ENCODE measurements around the gene XYLT1. TPM values are rescaled to one million over a fixed set of nuclear protein-coding genes. Genes with fewer than 3 reads are reported as not detected.

Gene XYLT1
- total RNA-seq, 6 experiments from 2014 or later = 22.0 to 51.1 (median 27.5) TPM

GRCh38 chr16:17225541-17225940, 245.2 kb downstream of the XYLT1 start:
- H3K9me3 Mint-ChIP-seq = no peaks in the 10 kb centered on the region
- H3K27ac Mint-ChIP-seq = no peak overlapping the region
- TF ChIP-seq CTCF (IDR thresholded peaks at IDR 0.05) = no peak
- no peak for DNase-seq
- H3K27me3 Mint-ChIP-seq (ENCODE audit: insufficient read depth) = no peaks in the 10 kb centered on the region; the same call in 1 of the 2 replicates
- peaks cover 35% of the 10 kb centered on the region for H3K4me1 Mint-ChIP-seq (ENCODE audit: low read depth)
- H3K36me3 Mint-ChIP-seq (ENCODE audit: low read depth) = peaks cover 10% of the 10 kb centered on the region
- no peak overlapping the region for H3K4me3 Mint-ChIP-seq

- H3K9me3 Mint-ChIP-seq = no peaks in the 10 kb centered on the region
- peaks cover 28% of the 10 kb centered on the region for H3K4me1 Mint-ChIP-seq (ENCODE audit: low read depth)
- H3K27ac Mint-ChIP-seq = peak overlapping the region; percentile 9; the same call in 1 of the 2 replicates
- peak; percentile 57 for DNase-seq
- no peak for TF ChIP-seq CTCF (IDR thresholded peaks at IDR 0.05)
- H3K36me3 Mint-ChIP-seq (ENCODE audit: low read depth) = peaks cover 5% of the 10 kb centered on the region
- H3K4me3 Mint-ChIP-seq = no peak overlapping the region
- H3K27me3 Mint-ChIP-seq (ENCODE audit: insufficient read depth) = no peaks in the 10 kb centered on the region
These were observed 245.9 kb downstream of the XYLT1 start for GRCh38 chr16:17224879-17225281.

- DNase-seq = no peak
- H3K27ac Mint-ChIP-seq = no peak overlapping the region
- no peak for TF ChIP-seq CTCF (IDR thresholded peaks at IDR 0.05)
- H3K27me3 Mint-ChIP-seq (ENCODE audit: insufficient read depth) = no peaks in the 10 kb centered on the region
- H3K4me1 Mint-ChIP-seq (ENCODE audit: low read depth) = peaks cover 23% of the 10 kb centered on the region
- no peak overlapping the region for H3K4me3 Mint-ChIP-seq
- peaks cover 5% of the 10 kb centered on the region for H3K36me3 Mint-ChIP-seq (ENCODE audit: low read depth)
- no peaks in the 10 kb centered on the region for H3K9me3 Mint-ChIP-seq
These were observed 246.4 kb downstream of the XYLT1 start for GRCh38 chr16:17224350-17224749.

GRCh38 chr16:17223576-17223975, 247.2 kb downstream of the XYLT1 start:
- H3K36me3 Mint-ChIP-seq (ENCODE audit: low read depth) = peaks cover 5% of the 10 kb centered on the region
- DNase-seq = no peak
- no peak overlapping the region for H3K27ac Mint-ChIP-seq
- H3K4me3 Mint-ChIP-seq = no peak overlapping the region
- peaks cover 22% of the 10 kb centered on the region for H3K4me1 Mint-ChIP-seq (ENCODE audit: low read depth)
- TF ChIP-seq CTCF (IDR thresholded peaks at IDR 0.05) = no peak
- no peaks in the 10 kb centered on the region for H3K9me3 Mint-ChIP-seq
- H3K27me3 Mint-ChIP-seq (ENCODE audit: insufficient read depth) = no peaks in the 10 kb centered on the region

- Mint-ChIP-seq H3K4me1 (ENCODE audit: low read depth) (peaks cover 25% of the 10 kb centered on the region), H3K27ac (no peak overlapping the region), H3K36me3 (ENCODE audit: low read depth) (peaks cover 5% of the 10 kb centered on the region), H3K4me3 (no peak overlapping the region), H3K9me3 (no peaks in the 10 kb centered on the region), H3K27me3 (ENCODE audit: insufficient read depth) (no peaks in the 10 kb centered on the region)
- DNase-seq = no peak
- TF ChIP-seq CTCF (IDR thresholded peaks at IDR 0.05) = no peak
These were observed 247.8 kb downstream of the XYLT1 start for GRCh38 chr16:17222871-17223401.

- Mint-ChIP-seq H3K27me3 (ENCODE audit: insufficient read depth) (no peaks in the 10 kb centered on the region), H3K4me1 (ENCODE audit: low read depth) (peaks cover 13% of the 10 kb centered on the region), H3K27ac (no peak overlapping the region), H3K4me3 (no peak overlapping the region), H3K9me3 (no peaks in the 10 kb centered on the region), H3K36me3 (ENCODE audit: low read depth) (no peaks in the 10 kb centered on the region; the same call in 1 of the 2 replicates)
- TF ChIP-seq CTCF (IDR thresholded peaks at IDR 0.05) = no peak
- DNase-seq = no peak
These were observed 250.8 kb downstream of the XYLT1 start for GRCh38 chr16:17219991-17220390.

Data from HFFc6 (cell line).